ENCODE results near the gene YAE1.

DNA sequence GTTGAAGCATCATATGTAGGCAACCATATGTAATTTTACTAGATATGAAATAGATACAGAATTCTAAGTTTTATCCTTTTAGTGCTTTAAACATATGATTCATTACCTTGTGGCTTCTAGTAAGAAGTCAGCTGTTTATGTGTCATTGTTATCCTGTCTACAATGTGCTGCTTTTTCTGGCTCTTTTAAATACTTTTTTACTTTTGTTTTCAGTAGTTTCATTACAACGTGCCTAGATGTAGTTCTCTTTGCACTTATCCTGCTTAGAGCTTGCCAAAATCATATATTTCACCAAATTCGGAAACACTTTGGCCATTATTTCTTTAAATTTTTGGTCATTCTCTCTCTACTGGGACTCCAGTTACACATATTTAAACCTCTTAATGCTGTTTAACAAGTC lies 26.4 kb downstream of the YAE1 start:
- TF ChIP-seq ZNF232 (CRISPR knock-in tag; IDR thresholded peaks at IDR 0.05) (no peak), FOXP1 (CRISPR knock-in tag; IDR thresholded peaks at IDR 0.05; ENCODE audit: borderline replicate concordance) (no peak), MXD4 (CRISPR knock-in tag; IDR thresholded peaks at IDR 0.05; ENCODE audit: borderline replicate concordance) (no peak), NR1H2 (CRISPR knock-in tag; IDR thresholded peaks at IDR 0.05) (no peak), CREB1 (CRISPR knock-in tag; IDR thresholded peaks at IDR 0.05) (no peak), TP53 (CRISPR knock-in tag; IDR thresholded peaks at IDR 0.05) (no peak), TEAD4 (CRISPR knock-in tag; IDR thresholded peaks at IDR 0.05) (no peak)
- TF ChIP-seq, protein P1, sequence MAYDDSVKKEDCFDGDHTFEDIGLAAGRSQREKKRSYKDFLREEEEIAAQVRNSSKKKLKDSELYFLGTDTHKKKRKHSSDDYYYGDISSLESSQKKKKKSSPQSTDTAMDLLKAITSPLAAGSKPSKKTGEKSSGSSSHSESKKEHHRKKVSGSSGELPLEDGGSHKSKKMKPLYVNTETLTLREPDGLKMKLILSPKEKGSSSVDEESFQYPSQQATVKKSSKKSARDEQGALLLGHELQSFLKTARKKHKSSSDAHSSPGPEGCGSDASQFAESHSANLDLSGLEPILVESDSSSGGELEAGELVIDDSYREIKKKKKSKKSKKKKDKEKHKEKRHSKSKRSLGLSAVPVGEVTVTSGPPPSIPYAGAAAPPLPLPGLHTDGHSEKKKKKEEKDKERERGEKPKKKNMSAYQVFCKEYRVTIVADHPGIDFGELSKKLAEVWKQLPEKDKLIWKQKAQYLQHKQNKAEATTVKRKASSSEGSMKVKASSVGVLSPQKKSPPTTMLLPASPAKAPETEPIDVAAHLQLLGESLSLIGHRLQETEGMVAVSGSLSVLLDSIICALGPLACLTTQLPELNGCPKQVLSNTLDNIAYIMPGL (CRISPR knock-in tag; IDR thresholded peaks at IDR 0.05), result no peak
- TF ChIP-seq, protein P2, sequence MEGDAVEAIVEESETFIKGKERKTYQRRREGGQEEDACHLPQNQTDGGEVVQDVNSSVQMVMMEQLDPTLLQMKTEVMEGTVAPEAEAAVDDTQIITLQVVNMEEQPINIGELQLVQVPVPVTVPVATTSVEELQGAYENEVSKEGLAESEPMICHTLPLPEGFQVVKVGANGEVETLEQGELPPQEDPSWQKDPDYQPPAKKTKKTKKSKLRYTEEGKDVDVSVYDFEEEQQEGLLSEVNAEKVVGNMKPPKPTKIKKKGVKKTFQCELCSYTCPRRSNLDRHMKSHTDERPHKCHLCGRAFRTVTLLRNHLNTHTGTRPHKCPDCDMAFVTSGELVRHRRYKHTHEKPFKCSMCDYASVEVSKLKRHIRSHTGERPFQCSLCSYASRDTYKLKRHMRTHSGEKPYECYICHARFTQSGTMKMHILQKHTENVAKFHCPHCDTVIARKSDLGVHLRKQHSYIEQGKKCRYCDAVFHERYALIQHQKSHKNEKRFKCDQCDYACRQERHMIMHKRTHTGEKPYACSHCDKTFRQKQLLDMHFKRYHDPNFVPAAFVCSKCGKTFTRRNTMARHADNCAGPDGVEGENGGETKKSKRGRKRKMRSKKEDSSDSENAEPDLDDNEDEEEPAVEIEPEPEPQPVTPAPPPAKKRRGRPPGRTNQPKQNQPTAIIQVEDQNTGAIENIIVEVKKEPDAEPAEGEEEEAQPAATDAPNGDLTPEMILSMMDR (IDR thresholded peaks at IDR 0.05), result no peak
- TF ChIP-seq, protein P3, sequence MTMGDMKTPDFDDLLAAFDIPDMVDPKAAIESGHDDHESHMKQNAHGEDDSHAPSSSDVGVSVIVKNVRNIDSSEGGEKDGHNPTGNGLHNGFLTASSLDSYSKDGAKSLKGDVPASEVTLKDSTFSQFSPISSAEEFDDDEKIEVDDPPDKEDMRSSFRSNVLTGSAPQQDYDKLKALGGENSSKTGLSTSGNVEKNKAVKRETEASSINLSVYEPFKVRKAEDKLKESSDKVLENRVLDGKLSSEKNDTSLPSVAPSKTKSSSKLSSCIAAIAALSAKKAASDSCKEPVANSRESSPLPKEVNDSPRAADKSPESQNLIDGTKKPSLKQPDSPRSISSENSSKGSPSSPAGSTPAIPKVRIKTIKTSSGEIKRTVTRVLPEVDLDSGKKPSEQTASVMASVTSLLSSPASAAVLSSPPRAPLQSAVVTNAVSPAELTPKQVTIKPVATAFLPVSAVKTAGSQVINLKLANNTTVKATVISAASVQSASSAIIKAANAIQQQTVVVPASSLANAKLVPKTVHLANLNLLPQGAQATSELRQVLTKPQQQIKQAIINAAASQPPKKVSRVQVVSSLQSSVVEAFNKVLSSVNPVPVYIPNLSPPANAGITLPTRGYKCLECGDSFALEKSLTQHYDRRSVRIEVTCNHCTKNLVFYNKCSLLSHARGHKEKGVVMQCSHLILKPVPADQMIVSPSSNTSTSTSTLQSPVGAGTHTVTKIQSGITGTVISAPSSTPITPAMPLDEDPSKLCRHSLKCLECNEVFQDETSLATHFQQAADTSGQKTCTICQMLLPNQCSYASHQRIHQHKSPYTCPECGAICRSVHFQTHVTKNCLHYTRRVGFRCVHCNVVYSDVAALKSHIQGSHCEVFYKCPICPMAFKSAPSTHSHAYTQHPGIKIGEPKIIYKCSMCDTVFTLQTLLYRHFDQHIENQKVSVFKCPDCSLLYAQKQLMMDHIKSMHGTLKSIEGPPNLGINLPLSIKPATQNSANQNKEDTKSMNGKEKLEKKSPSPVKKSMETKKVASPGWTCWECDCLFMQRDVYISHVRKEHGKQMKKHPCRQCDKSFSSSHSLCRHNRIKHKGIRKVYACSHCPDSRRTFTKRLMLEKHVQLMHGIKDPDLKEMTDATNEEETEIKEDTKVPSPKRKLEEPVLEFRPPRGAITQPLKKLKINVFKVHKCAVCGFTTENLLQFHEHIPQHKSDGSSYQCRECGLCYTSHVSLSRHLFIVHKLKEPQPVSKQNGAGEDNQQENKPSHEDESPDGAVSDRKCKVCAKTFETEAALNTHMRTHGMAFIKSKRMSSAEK (CRISPR knock-in tag; IDR thresholded peaks at IDR 0.05; ENCODE audit: borderline replicate concordance), result no peak
- TF ChIP-seq, protein P4, sequence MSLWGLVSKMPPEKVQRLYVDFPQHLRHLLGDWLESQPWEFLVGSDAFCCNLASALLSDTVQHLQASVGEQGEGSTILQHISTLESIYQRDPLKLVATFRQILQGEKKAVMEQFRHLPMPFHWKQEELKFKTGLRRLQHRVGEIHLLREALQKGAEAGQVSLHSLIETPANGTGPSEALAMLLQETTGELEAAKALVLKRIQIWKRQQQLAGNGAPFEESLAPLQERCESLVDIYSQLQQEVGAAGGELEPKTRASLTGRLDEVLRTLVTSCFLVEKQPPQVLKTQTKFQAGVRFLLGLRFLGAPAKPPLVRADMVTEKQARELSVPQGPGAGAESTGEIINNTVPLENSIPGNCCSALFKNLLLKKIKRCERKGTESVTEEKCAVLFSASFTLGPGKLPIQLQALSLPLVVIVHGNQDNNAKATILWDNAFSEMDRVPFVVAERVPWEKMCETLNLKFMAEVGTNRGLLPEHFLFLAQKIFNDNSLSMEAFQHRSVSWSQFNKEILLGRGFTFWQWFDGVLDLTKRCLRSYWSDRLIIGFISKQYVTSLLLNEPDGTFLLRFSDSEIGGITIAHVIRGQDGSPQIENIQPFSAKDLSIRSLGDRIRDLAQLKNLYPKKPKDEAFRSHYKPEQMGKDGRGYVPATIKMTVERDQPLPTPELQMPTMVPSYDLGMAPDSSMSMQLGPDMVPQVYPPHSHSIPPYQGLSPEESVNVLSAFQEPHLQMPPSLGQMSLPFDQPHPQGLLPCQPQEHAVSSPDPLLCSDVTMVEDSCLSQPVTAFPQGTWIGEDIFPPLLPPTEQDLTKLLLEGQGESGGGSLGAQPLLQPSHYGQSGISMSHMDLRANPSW (CRISPR knock-in tag; conservative IDR thresholded peaks at IDR 0.05; ENCODE audit: low read depth), result no peak
- TF ChIP-seq, protein P5, sequence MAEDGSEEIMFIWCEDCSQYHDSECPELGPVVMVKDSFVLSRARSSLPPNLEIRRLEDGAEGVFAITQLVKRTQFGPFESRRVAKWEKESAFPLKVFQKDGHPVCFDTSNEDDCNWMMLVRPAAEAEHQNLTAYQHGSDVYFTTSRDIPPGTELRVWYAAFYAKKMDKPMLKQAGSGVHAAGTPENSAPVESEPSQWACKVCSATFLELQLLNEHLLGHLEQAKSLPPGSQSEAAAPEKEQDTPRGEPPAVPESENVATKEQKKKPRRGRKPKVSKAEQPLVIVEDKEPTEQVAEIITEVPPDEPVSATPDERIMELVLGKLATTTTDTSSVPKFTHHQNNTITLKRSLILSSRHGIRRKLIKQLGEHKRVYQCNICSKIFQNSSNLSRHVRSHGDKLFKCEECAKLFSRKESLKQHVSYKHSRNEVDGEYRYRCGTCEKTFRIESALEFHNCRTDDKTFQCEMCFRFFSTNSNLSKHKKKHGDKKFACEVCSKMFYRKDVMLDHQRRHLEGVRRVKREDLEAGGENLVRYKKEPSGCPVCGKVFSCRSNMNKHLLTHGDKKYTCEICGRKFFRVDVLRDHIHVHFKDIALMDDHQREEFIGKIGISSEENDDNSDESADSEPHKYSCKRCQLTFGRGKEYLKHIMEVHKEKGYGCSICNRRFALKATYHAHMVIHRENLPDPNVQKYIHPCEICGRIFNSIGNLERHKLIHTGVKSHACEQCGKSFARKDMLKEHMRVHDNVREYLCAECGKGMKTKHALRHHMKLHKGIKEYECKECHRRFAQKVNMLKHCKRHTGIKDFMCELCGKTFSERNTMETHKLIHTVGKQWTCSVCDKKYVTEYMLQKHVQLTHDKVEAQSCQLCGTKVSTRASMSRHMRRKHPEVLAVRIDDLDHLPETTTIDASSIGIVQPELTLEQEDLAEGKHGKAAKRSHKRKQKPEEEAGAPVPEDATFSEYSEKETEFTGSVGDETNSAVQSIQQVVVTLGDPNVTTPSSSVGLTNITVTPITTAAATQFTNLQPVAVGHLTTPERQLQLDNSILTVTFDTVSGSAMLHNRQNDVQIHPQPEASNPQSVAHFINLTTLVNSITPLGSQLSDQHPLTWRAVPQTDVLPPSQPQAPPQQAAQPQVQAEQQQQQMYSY (CRISPR knock-in tag; IDR thresholded peaks at IDR 0.05), result no peak
- TF ChIP-seq, protein P6, sequence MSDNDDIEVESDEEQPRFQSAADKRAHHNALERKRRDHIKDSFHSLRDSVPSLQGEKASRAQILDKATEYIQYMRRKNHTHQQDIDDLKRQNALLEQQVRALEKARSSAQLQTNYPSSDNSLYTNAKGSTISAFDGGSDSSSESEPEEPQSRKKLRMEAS (CRISPR knock-in tag; IDR thresholded peaks at IDR 0.05), result no peak

Data from WTC11 (cell line).